NB4 (cell line): ENCODE measurements around the gene BRAT1.
"Not testable (repeated sequence)": the region's sequence is repeated elsewhere in the genome, so short reads cannot be mapped to it uniquely, and the experiment has no call there.

Experiments used
- DNase-seq: peaks from one replicate; pipeline ENCODE4 v3.0.0; 2010; ENCODE audit warnings: low read depth
- H3K4me3 ChIP-seq: one replicate; pipeline ENCODE4 v1.5.1; 2011; ENCODE audit warnings: mild to moderate bottlenecking, low read depth, low read length, moderate library complexity
- CTCF ChIP-seq: IDR thresholded peaks from one replicate; pipeline ENCODE4 v1.5.1; 2012; ENCODE audit warnings: low read depth, low read length
- MAX ChIP-seq: IDR thresholded peaks from 2 replicates; pipeline ENCODE4 v1.6.1; 2011; ENCODE audit warnings: low read depth, low read length
- MYC ChIP-seq: IDR thresholded peaks from 2 replicates; pipeline ENCODE4 v1.6.1; 2011; ENCODE audit warnings: low read depth, low read length
- POLR2A ChIP-seq: IDR thresholded peaks from 2 replicates; pipeline ENCODE4 v1.6.1; 2011; ENCODE audit warnings: mild to moderate bottlenecking; ENCODE audit not compliant: insufficient read length; ENCODE audit errors: extremely low read depth

BRAT1 gene

GRCh38 chr7:2594599-2594998 lies 39.3 kb upstream of the BRAT1 start:
- TF ChIP-seq POLR2A = no peak
- TF ChIP-seq CTCF = no peak
- TF ChIP-seq MAX = no peak
- no peak for TF ChIP-seq MYC
- H3K4me3 ChIP-seq = no peak overlapping the region
- no peak for DNase-seq

- DNase-seq = no peak
- TF ChIP-seq MAX (no peak), MYC (no peak), CTCF (no peak), POLR2A (no peak)
- no peak overlapping the region for H3K4me3 ChIP-seq
These were observed 37.9 kb upstream of the BRAT1 start for GRCh38 chr7:2593036-2593727.

- TF ChIP-seq CTCF (no peak), MAX (no peak), POLR2A (no peak), MYC (no peak)
- no peak overlapping the region for H3K4me3 ChIP-seq
- no peak for DNase-seq
These were observed 37.1 kb upstream of the BRAT1 start for GRCh38 chr7:2592375-2592865.

- not testable (repeated sequence) for DNase-seq, H3K4me3 ChIP-seq
These were observed 34.6 kb upstream of the BRAT1 start for GRCh38 chr7:2589941-2590340.

- TF ChIP-seq MAX (no peak), CTCF (no peak), POLR2A (no peak), MYC (no peak)
- no peak for DNase-seq
- no peak overlapping the region for H3K4me3 ChIP-seq
These were observed 34.0 kb upstream of the BRAT1 start for GRCh38 chr7:2589341-2589740.

GRCh38 chr7:2587778-2588177 lies 32.5 kb upstream of the BRAT1 start:
- no peak for DNase-seq
- no peak overlapping the region for H3K4me3 ChIP-seq
- TF ChIP-seq POLR2A (no peak), MAX (no peak), MYC (no peak), CTCF (no peak)
